ENCODE data around the gene C1QTNF2. TPM values are rescaled to one million over a fixed set of nuclear protein-coding genes. Genes with fewer than 3 reads are reported as not detected.

C1QTNF2 gene
- polyA plus RNA-seq, 3 donors, result not detected

GRCh38 chr5:160379511-160379910, 9.1 kb upstream of the C1QTNF2 start:
- no peak overlapping the region for H3K4me3 Mint-ChIP-seq
- peaks cover 4% of the 10 kb centered on the region for H3K4me1 Mint-ChIP-seq
- peaks cover 11 to 29% (median 11%) of the 10 kb centered on the region in 3 donors for H3K27me3 Mint-ChIP-seq (ENCODE audit: low read depth in 3 of 3)
- H3K27me3 ChIP-seq (ENCODE audit: control insufficient read depth in 2 of 2, insufficient read depth in 2 of 2, low read length in 2 of 2), result peaks cover 10 to 12% of the 10 kb centered on the region in 2 donors
- no peaks in the 10 kb centered on the region for H3K4me1 ChIP-seq (ENCODE audit: control insufficient read depth in 1 of 2, insufficient read depth in 2 of 2, low read length in 2 of 2)
- 29% methylated on average over 2 of the region's 4 CpGs for WGBS (ENCODE audit: insufficient coverage)
- H3K4me3 ChIP-seq (replicated peaks in 1 of 3; ENCODE audit: low read depth in 2 of 3, low read length in 3 of 3), result no peak overlapping the region
- H4K20me1 ChIP-seq (ENCODE audit: insufficient read depth, low read length), result no peaks in the 10 kb centered on the region
- H3K36me3 Mint-ChIP-seq, result no peaks in the 10 kb centered on the region
- no peaks in the 10 kb centered on the region for H3K9me3 Mint-ChIP-seq
- no peak overlapping the region for H3K27ac ChIP-seq (ENCODE audit: low read depth in 1 of 2, low read length in 2 of 2)
- TF ChIP-seq CTCF (IDR thresholded peaks at IDR 0.05), result no peak
- H2AFZ ChIP-seq (ENCODE audit: insufficient read depth, low read depth, low read length, poor library complexity, severe bottlenecking), result no peak overlapping the region
- intact Hi-C loops (cut with micrococcal nuclease), result no loop called here
- no peaks in the 10 kb centered on the region for H3K9me3 ChIP-seq (replicated peaks in 1 of 2; ENCODE audit: control insufficient read depth in 1 of 2, insufficient read depth in 1 of 2, low read length in 2 of 2)
- H3K27ac Mint-ChIP-seq, result peak overlapping the region in 1 of 7 donors; percentile 18
- no peaks in the 10 kb centered on the region for H3K36me3 ChIP-seq (replicated peaks in 1 of 2; ENCODE audit: control insufficient read depth in 1 of 2, insufficient read depth in 2 of 2, low read length in 2 of 2)
- H3K79me2 ChIP-seq (ENCODE audit: insufficient read depth, low read length), result no peaks in the 10 kb centered on the region
- H3K9ac ChIP-seq (ENCODE audit: insufficient read depth, low read length, poor library complexity, severe bottlenecking), result no peak overlapping the region
- H3K4me2 ChIP-seq (replicated peaks; ENCODE audit: extremely low read depth, low read length, poor library complexity, severe bottlenecking), result no peak overlapping the region
- no peak for DNase-seq

- WGBS (ENCODE audit: insufficient coverage), result no CpG with 5 or more reads among the region's 2 CpGs
- Mint-ChIP-seq H3K4me3 (no peak overlapping the region), H3K4me1 (peaks cover 4% of the 10 kb centered on the region), H3K27me3 (ENCODE audit: low read depth in 3 of 3) (peaks cover 12 to 40% (median 15%) of the 10 kb centered on the region in 3 donors), H3K9me3 (no peaks in the 10 kb centered on the region), H3K36me3 (no peaks in the 10 kb centered on the region), H3K27ac (no peak overlapping the region)
- Histone ChIP-seq H3K36me3 (replicated peaks in 1 of 2; ENCODE audit: control insufficient read depth in 1 of 2, insufficient read depth in 2 of 2, low read length in 2 of 2) (no peaks in the 10 kb centered on the region), H3K27ac (ENCODE audit: low read depth in 1 of 2, low read length in 2 of 2) (no peak overlapping the region), H2AFZ (ENCODE audit: insufficient read depth, low read depth, low read length, poor library complexity, severe bottlenecking) (no peak overlapping the region), H3K4me2 (replicated peaks; ENCODE audit: extremely low read depth, low read length, poor library complexity, severe bottlenecking) (no peak overlapping the region), H3K79me2 (ENCODE audit: insufficient read depth, low read length) (no peaks in the 10 kb centered on the region), H3K4me1 (ENCODE audit: control insufficient read depth in 1 of 2, insufficient read depth in 2 of 2, low read length in 2 of 2) (no peaks in the 10 kb centered on the region), H3K27me3 (ENCODE audit: control insufficient read depth in 2 of 2, insufficient read depth in 2 of 2, low read length in 2 of 2) (peaks cover 15 to 16% of the 10 kb centered on the region in 2 donors), H4K20me1 (ENCODE audit: insufficient read depth, low read length) (no peaks in the 10 kb centered on the region), H3K9me3 (replicated peaks in 1 of 2; ENCODE audit: control insufficient read depth in 1 of 2, insufficient read depth in 1 of 2, low read length in 2 of 2) (no peaks in the 10 kb centered on the region), H3K4me3 (replicated peaks in 1 of 3; ENCODE audit: low read depth in 2 of 3, low read length in 3 of 3) (no peak overlapping the region), H3K9ac (ENCODE audit: insufficient read depth, low read length, poor library complexity, severe bottlenecking) (no peak overlapping the region)
- DNase-seq, result no peak
- intact Hi-C loops (cut with micrococcal nuclease), result no loop called here
- no peak for TF ChIP-seq CTCF (IDR thresholded peaks at IDR 0.05)
Measured at GRCh38 chr5:160378330-160378729, 7.9 kb upstream of the C1QTNF2 start.

Data from CD14-positive monocyte (primary cell).